Measurements from ENCODE around the gene CRYGC.

DNA sequence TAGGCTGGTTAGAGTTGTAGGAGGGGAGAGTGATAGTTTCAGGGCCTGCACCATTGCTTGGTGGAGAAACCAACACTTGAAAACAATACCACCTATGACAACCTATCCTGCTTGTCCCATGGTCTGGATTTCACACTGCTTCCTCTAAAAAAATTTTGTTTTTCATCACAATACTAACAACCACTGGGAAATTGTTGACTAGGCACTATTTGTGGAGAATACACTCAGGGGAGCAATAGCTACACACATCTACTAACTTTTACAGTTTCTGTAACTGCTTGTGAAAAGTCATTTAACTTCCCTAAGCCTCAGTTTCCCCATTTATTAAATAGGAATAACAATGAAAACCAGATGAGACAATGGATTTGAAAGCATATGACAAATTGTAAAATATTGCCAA lies 20.5 kb upstream of the CRYGC start:
- TF ChIP-seq EZH2 (IDR thresholded peaks at IDR 0.05; ENCODE audit: low read depth, unreplicated experiment): no peak
- TF ChIP-seq, protein P1, sequence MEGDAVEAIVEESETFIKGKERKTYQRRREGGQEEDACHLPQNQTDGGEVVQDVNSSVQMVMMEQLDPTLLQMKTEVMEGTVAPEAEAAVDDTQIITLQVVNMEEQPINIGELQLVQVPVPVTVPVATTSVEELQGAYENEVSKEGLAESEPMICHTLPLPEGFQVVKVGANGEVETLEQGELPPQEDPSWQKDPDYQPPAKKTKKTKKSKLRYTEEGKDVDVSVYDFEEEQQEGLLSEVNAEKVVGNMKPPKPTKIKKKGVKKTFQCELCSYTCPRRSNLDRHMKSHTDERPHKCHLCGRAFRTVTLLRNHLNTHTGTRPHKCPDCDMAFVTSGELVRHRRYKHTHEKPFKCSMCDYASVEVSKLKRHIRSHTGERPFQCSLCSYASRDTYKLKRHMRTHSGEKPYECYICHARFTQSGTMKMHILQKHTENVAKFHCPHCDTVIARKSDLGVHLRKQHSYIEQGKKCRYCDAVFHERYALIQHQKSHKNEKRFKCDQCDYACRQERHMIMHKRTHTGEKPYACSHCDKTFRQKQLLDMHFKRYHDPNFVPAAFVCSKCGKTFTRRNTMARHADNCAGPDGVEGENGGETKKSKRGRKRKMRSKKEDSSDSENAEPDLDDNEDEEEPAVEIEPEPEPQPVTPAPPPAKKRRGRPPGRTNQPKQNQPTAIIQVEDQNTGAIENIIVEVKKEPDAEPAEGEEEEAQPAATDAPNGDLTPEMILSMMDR (conservative IDR thresholded peaks at IDR 0.05; ENCODE audit: low read depth in 2 of 2): no peak
